Thoracic aorta (tissue), 2 donors: ENCODE results near the gene LAYN. TPM values are rescaled to one million over a fixed set of nuclear protein-coding genes. Genes with fewer than 3 reads are reported as not detected.

ENCODE experiments used
- ATAC-seq: fragments of 150-250 bp; one replicate; pipeline ENCODE4 v1.8.0; 2017; ENCODE audit warnings: low read depth; ENCODE audit not compliant: insufficient number of reproducible peaks, low FRiP score
- DNase-seq: peaks from one replicate; pipeline ENCODE4 v3.0.0-alpha.2; 2020; ENCODE audit warnings: low spot score
- H3K27ac ChIP-seq, 2 donors: fragments of 200-600 bp; sonication (generic); 1 replicate in 1 of 2; 2 replicates in 1 of 2; pipeline ENCODE4 v1.5.1; 2016; ENCODE audit warnings: mild to moderate bottlenecking in 2 of 2, moderate library complexity in 2 of 2
- H3K27me3 ChIP-seq: fragments of 200-600 bp; sonication (generic); replicated peaks from 2 replicates; pipeline ENCODE4 v1.6.0; 2016; ENCODE audit warnings: mild to moderate bottlenecking; ENCODE audit not compliant: insufficient read depth
- H3K36me3 ChIP-seq: fragments of 200-600 bp; sonication (generic); one replicate; pipeline ENCODE4 v1.5.1; 2016
- H3K4me1 ChIP-seq, 2 donors: fragments of 200-600 bp; sonication (generic); 1 replicate in 1 of 2; 2 replicates in 1 of 2; pipeline versions ENCODE4 v1.5.1 to v1.6.0; 2016; ENCODE audit warnings: low read depth in 2 of 2, mild to moderate bottlenecking in 1 of 2; ENCODE audit not compliant: control insufficient read depth in 1 of 2
- H3K4me3 ChIP-seq: fragments of 200-600 bp; sonication (generic); 2 replicates; pipeline ENCODE4 v1.5.1; 2016; ENCODE audit warnings: mild to moderate bottlenecking
- H3K9me3 ChIP-seq: fragments of 200-600 bp; sonication (generic); 2 replicates; pipeline ENCODE4 v1.5.1; 2016
- total RNA-seq, 2 donors: library from RNA; depleted of rRNA; stranded (reverse); fragments of >200 nt; gene quantifications; one replicate each; pipeline versions ENCODE4 v1.1.0 to v1.2.3, GENCODE V29; 2016
- TF ChIP-seq, protein P1 (sequence below): fragments of 200-600 bp; sonication (generic); IDR thresholded peaks from one replicate; pipeline ENCODE4 v1.5.1; 2019; ENCODE audit warnings: antibody characterized with exemption

The LAYN gene
- total RNA-seq, 2 donors from 2014 or later, result 25.6 to 36.6 TPM

DNA sequence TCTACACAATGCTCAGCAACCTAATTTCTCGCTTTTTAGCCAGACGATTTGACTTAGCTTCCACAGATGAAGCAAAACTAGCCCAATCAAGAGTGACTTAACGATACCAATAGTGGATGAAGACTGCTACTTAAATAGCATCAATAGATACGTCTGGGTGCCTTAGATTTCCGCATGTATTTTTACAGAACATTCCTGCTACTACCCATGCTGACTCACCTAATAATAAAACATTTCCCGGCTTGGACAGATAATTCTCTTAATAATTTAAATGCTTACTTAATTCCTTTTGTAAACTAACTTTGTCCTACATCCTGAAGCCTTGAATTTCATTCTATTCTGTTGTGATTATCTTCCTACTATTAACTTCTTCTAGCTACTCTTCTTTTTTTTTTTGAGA, 5.2 kb upstream of the LAYN start:
- H3K4me1 ChIP-seq, result peaks cover 4 to 11% of the 10 kb centered on the region in 2 donors
- ATAC-seq (no peak), DNase-seq (no peak)
- no peaks in the 10 kb centered on the region for H3K27me3 ChIP-seq
- H3K36me3 ChIP-seq, result no peaks in the 10 kb centered on the region
- TF ChIP-seq, protein P1, sequence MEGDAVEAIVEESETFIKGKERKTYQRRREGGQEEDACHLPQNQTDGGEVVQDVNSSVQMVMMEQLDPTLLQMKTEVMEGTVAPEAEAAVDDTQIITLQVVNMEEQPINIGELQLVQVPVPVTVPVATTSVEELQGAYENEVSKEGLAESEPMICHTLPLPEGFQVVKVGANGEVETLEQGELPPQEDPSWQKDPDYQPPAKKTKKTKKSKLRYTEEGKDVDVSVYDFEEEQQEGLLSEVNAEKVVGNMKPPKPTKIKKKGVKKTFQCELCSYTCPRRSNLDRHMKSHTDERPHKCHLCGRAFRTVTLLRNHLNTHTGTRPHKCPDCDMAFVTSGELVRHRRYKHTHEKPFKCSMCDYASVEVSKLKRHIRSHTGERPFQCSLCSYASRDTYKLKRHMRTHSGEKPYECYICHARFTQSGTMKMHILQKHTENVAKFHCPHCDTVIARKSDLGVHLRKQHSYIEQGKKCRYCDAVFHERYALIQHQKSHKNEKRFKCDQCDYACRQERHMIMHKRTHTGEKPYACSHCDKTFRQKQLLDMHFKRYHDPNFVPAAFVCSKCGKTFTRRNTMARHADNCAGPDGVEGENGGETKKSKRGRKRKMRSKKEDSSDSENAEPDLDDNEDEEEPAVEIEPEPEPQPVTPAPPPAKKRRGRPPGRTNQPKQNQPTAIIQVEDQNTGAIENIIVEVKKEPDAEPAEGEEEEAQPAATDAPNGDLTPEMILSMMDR, result no peak
- H3K27ac ChIP-seq, result no peak overlapping the region
- H3K9me3 ChIP-seq, result no peaks in the 10 kb centered on the region
- no peak overlapping the region for H3K4me3 ChIP-seq

DNA sequence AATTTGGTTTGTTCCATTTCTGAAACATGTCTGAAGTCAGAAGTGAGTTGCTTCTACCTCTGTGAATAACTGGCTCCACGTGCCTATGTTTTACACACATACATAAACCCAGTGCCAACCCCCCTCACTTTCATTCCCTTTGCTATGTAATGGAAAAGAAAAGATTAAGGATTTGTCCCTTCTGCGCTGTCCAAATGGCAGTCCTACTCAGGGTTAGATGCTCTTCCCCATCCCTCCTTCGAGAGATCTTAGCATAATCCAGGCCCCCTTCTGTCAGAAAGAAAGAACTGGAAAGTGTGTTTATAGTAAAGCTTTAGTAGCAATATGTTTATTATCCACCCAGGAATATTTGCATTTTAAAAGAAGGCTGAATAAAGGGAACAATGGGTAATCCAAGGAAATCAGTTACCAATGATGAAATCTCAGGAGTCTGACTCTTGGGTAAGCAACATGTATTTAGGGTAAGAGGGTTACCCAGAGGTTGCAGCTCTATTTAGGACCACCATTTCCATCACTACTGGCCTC, 3.1 kb upstream of the LAYN start:
- DNase-seq, result no peak
- TF ChIP-seq, protein P1, result no peak

DNA sequence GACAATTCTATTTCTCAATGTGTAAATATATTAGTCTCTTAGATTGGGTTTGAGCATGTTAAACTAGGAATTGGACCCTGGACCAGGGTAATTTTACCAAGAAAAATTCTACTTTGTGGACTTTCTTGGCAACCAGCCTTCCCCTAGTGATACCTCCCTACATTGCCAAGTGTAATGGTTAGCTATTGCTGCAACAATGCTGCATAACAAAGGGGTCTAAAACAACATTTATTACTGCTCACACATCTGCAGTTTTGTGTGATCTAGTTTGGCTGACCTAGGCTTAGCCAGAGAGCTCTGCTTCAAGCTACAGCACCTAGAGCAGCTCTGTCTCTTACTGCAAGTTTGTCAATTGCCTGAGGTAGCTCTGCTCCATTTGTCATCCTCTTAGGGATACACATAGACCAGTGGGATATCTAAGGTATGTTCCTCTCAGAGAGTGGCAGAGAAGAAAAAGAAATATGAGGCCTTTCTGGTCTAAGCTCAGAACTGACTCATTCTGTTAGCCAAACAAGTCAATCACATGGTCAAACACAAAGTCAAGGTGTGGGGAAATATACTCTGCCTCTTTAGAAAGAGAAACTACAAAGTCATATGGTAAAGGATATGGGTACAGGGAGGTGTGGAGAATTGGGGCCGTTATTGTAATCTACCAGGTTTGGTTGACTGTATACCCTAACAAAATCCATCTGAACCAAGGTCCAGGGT, 2.0 kb upstream of the LAYN start:
- H3K36me3 ChIP-seq, result no peaks in the 10 kb centered on the region
- DNase-seq (no peak), ATAC-seq (no peak)
- H3K4me3 ChIP-seq, result no peak overlapping the region
- H3K27me3 ChIP-seq, result no peaks in the 10 kb centered on the region
- TF ChIP-seq, protein P1, result no peak
- H3K4me1 ChIP-seq, result peaks cover 4 to 22% of the 10 kb centered on the region in 2 donors
- H3K9me3 ChIP-seq, result no peaks in the 10 kb centered on the region
- H3K27ac ChIP-seq, result no peak overlapping the region

More for the DNA sequence above, 3.1 kb upstream of the LAYN start:
- H3K9me3 ChIP-seq, result no peaks in the 10 kb centered on the region
- no peaks in the 10 kb centered on the region for H3K27me3 ChIP-seq
- no peak overlapping the region for H3K27ac ChIP-seq
- peaks cover 4 to 20% of the 10 kb centered on the region in 2 donors for H3K4me1 ChIP-seq
- H3K4me3 ChIP-seq, result no peak overlapping the region
- no peaks in the 10 kb centered on the region for H3K36me3 ChIP-seq
- no peak for ATAC-seq

DNA sequence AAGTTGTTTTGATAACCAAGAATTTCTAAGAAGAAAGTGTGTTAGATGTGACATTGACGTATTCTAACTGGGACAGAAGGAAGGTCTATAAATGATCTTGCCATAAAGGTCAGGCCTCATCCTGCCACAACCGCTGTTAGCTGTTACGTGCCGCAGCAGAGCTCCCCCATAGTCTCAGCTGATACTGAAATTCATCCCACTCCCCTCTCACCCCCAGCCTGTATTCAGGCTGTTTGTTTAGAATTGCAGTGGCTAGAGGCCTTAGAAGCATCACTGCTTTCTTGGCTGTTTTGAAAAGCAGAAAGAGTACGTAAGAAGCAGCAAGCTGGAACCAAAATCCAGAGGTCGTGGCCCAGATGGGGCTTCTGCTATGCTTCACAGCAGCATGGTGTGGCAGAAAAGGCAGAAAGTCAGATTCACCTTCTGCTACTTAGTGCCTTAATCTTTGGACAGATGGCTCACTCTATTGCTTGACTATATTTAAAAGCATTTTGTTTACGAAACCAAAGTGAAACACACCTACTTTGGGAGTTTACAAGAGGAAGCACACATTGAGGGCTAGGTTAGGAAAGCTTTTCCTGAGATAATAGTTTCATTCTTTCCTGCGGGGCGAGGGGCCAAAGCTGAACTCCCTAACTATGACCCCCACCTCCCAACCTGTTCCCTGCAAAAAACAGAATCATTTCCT, 950 bp upstream of the LAYN start:
- H3K4me3 ChIP-seq, result peak overlapping the region; percentile 80
- H3K36me3 ChIP-seq, result no peaks in the 10 kb centered on the region
- TF ChIP-seq, protein P1, result no peak
- peaks cover 4 to 22% of the 10 kb centered on the region in 2 donors for H3K4me1 ChIP-seq
- H3K27ac ChIP-seq, result peak overlapping the region in 1 of 2 donors; percentile 71
- H3K27me3 ChIP-seq, result no peaks in the 10 kb centered on the region
- DNase-seq (no peak), ATAC-seq (no peak)
- H3K9me3 ChIP-seq, result no peaks in the 10 kb centered on the region

DNA sequence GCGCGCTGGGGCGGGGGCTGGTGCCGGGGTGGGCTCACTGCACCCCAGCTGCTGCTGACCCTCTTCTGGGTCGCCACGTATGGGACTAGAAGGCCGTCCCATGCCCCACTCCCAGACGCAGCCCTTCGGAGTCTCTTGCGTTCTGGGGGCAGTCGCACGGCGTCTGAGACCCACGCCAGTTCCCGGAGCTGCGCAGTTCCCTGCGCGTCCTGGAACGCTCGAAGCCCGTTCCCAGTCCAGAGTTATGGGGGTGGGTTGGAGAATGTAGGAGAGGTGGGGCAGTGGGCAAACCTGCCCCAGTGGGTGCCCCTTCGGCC, 375 bp downstream of the LAYN start:
- Histone ChIP-seq H3K4me1 (peaks cover 4 to 22% of the 10 kb centered on the region in 2 donors), H3K36me3 (no peaks in the 10 kb centered on the region), H3K27me3 (no peaks in the 10 kb centered on the region), H3K4me3 (peak overlapping the region; percentile 80), H3K27ac (peak overlapping the region; percentile 71 to 83), H3K9me3 (no peaks in the 10 kb centered on the region)
- no peak for DNase-seq
- TF ChIP-seq, protein P1, result no peak
- no peak for ATAC-seq
